HTR-8/SVneo (cell line): ENCODE measurements around the gene DKK2.

Experiments used
- DNase-seq: peaks from one replicate; pipeline ENCODE4 v3.0.0; 2011; ENCODE audit warnings: low spot score, mixed read lengths; ENCODE audit not compliant: insufficient read length
- FAIRE-seq: peaks from 2 replicates; lab custom pipeline; 2011; peaks lifted over from hg19 to GRCh38; lab: Jason Lieb, UNC

The DKK2 gene

DNA sequence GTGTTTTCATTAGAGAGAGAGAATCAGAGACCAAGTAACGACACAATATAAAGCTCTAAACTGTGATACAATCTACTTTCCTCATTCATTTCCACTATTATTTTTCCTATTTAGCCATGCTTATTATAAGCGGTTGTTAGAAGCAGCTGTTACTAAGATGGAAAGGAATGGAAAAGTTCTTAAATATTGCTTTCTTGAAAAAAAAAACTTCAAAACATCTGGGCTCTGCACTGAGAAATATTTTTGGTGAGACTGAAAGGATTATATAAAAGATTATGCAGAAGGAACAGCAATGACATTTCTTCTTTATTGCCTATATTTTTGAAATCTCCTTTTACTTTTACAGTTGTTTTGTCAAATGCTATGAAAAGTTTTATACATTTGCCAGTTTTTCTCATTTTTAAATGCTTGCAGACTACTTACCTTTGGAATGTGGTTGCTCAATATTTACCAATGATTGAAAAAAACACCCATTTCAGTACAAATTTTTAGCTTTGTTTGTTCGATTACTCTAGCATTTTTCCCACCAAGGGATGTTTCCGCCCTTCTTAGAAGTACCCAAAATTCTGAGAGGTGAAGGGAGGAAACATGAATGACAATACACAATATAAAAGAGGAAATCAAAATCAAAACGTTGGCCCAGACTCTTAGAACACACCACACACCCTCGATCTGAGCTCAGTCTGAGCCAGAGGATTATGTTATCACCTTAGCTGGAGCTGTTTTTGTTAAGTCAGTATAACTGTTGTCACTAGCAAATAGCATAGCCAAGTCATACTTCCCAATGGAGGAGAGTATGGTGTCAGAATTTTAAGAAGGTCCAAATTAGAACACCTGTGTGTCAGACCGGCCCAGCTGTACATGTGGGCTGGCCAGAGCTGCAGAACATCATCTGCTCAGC, 18.4 kb downstream of the DKK2 start:
- DNase-seq (no peak), FAIRE-seq (no peak)

DNA sequence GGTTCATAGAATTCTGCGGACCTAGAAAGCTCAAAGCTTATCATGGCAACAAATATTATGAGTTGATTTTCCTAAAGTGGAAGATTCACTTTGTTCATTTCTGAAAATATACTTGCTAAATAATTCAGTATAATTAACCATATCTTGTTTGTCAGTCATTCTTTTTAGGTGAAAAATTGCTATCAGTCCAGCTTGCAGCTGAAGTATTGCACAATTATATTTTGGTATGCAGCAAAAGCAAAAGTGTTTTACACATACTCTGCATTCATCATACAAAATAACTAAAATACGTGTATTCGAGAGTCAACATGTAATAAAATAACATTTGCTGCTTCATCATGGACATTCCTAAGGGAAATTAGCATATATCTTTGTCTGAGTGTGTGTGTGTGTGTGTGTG, 24.8 kb downstream of the DKK2 start:
- DNase-seq, result no peak
- FAIRE-seq, result no peak

DNA sequence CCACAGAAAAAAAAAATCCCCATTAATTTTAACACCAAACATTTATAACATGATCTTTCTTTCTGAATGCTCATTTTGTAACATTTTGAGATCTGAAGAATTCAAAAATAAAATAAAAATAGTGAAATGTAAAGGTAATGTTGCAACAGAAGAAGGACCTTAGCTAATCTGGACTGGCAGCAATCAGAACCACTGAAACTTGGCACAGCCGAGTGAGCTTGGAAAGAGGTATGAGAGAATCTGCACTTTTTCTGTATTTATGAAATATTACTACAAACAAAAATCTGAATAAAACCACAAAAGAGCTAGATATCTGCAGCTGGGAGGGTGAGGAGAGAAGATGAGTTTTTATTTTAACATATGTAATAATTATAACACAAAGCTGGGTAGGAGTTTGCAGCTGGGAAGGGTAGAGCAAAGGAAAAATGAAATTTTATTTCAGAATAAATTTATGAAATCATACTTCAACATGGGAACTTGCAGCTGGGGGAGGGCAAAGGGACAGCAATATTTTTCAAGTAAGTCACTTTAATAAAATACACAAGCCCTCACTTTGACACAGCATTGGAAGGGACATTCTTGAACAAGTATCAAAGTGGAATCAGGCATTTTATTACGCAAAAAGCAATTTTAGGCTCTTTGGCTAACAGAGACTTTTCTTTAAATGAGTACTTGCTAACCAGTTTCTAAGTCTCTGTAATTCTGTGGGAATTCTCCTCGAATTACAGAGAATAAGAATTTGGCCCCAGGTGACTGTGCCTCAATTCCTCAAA, 26.7 kb downstream of the DKK2 start:
- DNase-seq (no peak), FAIRE-seq (no peak)

DNA sequence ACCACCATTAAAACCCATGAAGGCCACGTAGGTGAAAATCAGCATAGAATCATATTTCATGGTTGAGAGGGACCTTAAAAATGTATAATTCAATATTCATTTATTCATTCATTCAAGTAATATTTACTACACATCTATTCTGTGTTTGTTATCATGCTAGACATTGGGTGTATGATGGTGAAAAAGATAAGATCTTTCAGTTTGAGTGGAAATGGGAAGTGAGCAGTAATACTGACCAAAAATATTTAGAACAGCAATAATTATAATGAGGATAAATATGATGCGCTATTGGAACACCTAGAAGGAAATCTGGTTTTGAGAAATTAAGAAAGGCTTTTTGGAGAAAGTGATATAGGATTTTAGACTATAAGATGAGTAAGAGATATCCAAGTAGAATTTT, 28.0 kb downstream of the DKK2 start:
- DNase-seq (no peak), FAIRE-seq (no peak)

DNA sequence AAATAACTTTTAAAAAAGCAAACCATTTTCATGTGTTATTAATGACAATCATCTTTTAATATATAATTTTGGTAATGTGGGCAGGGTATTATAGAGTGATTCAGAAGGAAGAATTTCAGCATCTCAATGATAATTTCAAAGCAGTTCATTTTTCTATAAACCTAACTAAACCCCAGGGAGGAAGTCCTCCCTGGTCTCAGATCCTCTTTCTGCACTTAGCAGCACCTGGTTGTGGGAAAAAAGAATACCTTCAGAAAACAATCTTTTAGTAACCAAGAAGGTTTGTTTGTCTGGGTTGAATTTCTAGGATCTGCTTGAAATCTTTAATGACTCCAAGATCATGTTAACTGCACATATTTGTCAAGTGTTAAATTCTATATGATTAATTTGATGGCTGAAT, 29.9 kb downstream of the DKK2 start:
- FAIRE-seq (no peak), DNase-seq (no peak)

DNA sequence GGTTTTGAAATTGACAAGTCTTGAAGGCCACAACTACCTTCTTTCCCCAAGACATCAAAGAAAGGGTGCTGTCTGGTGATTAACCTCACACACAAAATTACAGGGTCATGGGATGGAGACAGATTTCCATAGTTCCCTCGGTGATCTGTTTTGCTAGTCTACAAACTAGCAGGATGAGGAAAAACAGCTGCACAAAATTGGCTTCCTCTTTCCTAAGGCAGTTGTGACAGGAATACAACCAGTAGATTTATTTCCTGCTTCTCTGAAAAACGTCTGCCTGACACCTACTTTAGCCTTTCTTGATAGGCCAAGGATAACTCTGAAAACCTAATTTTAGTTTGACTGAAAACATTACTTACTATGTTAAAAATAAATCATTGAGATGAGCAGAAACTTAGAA, 39.6 kb downstream of the DKK2 start:
- FAIRE-seq (no peak), DNase-seq (no peak)

DNA sequence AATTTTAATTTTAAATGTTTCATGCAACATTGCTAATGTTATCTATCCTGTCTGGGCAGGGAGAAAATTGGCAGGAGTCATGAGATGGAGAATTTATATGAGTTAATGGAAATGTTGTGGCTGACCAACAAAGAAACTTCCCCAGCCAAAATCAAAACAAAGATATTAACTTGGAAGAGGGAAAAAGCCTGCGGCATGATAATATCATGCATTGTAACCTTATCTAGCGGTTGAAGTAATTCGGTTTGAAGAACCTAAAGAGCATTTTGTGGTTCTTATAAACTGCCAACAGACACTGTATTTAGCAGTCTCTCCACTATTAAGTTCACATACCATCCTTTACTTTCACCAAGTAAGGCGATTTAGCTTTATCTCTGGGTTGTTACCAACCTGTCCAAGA, 42.3 kb downstream of the DKK2 start:
- DNase-seq (no peak), FAIRE-seq (no peak)

DNA sequence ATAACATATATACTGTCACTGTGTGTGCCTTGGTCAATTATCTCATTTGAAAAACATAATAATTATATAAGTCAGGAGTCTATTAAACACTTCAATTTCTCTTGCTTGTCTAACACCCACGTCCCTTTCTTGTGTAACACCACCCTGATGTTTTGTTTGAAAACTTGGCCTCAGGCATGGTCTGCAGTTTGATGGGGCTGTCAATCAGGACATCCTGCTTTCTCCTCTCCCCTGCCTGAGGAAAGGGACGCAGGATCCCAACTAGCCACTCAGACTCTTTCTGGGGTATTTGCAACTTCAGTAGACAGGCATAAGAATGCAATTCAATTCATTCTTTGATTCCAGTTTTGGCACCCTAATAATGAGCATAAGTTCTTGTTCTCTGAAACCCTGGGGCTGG, 48.8 kb downstream of the DKK2 start:
- no peak for FAIRE-seq

DNA sequence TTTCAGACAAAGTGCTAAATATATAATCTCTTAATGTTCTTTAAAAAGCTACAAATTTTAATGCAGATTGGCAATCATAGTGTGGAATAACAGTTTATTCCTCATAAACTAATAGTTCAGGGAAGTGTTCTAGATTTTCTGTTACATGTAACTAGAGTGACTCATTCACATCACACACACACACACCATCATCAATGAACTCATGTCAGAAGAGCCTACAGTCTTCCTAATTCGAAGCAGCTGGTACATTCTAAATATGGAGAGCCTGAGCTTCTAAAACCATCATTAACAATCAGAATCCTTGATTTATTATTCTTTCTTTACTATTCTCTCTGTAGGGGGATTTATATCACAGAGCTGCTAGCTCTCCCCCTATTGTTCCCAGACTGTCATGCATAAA, 49.6 kb downstream of the DKK2 start:
- no peak for DNase-seq
- FAIRE-seq, result no peak

More for the DNA sequence above, 48.8 kb downstream of the DKK2 start:
- DNase-seq, result no peak

DNA sequence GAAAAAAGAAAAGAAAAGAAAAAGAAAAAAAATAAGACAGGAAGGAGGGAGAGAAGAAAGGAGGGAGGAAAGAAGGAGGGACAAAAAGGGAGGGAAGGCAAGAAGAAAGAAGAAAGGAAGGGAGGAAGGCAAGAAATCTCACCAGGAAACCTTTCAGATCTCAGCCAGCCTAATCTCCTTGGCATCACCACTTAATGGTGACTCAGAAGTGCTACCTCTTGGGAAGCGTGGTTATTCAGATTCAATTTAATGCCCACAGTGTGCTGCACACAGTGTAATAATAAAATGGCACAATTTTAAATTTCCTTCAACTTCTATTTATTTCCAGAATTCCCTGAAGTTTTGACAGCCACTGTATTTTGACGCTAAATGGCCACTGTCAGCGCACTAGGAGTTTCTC, 50.3 kb downstream of the DKK2 start:
- DNase-seq (no peak), FAIRE-seq (no peak)

DNA sequence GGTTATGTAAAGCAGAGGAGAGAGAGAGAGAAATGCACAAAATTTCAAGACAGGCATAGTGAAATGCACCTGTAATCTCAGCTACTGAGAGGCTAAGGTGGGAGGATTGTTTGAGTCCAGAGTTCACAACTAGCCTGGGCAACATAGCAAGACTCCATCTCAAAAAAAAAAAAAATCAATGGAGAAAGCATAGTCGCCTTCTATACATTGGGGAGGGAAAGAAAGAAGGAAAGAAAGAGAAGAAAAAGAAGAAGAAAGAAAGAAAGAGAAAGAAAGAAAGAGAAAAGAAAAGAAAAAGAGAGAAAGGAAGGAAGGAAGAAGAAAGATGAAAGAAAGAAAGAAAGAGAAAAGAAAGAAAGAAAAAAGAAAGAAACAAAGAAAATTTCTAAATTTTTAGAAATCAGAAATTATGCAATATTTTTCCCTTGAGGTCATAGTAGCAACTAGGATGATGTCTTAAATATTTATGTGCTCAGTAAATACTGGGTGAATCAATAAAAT, 53.4 kb downstream of the DKK2 start:
- DNase-seq (no peak), FAIRE-seq (no peak)

DNA sequence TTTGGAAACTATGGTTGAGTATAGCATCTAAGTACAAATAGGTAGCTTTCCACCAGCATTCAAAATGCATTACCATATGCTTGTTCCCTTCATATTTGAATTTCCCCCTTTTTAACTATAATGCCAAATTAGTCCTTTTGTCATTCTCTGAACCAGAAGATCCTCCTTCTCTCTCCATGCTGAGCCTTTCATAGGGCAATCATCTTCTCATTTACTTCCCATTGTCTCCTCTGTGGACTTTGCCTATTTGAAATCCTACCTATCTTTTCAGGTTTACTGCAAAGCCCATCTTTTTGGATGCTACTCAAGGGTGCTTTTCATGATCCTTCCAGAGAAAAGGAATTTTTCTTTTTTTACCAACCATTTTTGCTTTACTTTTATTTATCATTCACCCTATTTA, 54.7 kb downstream of the DKK2 start:
- DNase-seq (no peak), FAIRE-seq (no peak)

DNA sequence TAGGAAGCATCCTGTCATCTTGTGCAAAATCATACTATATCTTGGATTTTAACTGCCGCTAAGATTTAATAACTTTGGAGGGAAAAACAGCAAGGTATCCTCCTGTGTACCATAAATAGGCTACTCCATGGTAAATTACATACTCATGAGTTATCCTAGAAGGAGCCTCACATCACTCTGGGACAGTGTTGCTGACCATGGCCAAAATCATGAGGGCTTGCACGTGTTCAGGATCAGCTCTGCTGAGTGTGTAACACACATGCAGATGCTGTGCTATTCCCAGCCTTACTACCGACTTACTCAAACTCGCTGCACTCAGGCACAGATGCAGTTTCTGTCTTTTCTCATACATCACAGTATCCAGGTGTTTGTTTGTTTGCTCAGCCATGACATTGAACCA, 56.6 kb downstream of the DKK2 start:
- FAIRE-seq (no peak), DNase-seq (no peak)

DNA sequence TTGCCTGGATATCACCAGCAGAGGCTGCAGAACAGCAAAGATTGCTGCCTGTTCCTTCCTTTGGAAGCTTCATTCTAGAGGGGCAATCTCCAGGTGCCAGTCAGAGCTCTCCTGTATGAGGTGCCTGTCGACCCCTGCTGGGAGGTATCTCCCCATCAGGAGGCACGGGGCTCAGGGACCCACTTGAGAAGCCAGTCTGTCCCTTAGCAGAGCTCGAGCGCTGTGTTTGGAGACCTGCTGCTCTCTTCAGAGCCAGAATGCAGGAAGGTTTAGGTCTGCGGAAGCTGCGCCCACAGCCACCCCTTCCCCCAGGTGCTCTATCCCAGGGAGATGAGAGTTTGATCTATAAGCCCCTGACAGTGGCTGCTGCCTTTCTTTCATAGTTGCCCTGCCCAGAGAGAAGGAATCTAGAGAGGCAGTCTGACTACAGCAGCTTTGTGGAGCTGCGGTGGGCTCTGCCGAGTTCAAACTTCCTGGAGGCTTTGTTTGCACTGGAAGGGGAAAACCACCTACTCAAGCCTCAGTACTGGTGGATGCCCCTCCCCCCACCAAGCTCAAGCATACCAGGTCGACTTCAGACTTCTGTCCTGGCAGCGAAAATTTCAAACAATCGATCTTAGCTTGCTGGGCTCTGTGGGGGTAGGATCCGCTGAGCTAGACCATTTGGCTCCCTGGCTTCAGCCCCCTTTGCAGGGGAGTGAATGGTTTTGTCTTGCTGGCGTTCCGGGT, 57.9 kb downstream of the DKK2 start:
- DNase-seq (no peak), FAIRE-seq (no peak)

DNA sequence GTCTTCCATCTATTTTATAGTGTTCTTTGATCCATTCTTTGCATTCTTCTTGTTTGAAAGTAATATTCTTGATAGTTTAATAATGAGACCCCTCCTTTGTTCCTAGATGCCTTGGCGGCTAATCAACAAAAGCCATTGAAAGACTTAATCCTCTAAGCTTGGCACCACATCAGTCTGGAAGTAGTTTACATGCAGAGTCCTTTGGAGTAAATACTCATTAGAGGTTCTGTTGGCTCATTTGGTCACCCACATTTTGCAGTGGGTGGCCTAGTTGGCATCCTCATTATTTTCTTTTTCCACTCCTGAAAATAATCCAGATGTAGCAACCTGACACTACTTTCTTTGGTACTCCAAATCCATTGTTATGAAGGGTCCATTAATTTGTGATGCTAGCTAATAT, 64.5 kb downstream of the DKK2 start:
- no peak for FAIRE-seq
- no peak for DNase-seq

DNA sequence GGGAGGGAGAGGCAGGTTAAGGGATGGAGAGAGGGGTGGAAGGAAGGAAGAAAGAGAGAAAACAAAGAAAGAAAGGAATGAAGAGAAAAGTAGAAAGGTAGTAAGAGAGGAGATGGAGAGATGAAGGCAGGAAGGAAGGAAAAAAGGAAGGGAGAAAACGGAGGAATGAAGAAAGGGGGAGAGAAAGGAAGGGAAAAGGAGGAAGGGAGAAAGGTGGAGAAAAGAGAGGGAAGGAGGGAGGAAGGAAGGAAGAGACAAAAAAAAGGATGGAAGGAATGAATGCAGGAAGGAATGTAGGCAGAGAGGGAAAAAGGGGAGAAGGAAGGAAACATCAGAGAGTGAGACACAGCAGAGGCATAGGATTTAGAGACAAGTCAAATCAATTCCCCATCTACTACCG, 68.2 kb downstream of the DKK2 start:
- FAIRE-seq (no peak), DNase-seq (no peak)

DNA sequence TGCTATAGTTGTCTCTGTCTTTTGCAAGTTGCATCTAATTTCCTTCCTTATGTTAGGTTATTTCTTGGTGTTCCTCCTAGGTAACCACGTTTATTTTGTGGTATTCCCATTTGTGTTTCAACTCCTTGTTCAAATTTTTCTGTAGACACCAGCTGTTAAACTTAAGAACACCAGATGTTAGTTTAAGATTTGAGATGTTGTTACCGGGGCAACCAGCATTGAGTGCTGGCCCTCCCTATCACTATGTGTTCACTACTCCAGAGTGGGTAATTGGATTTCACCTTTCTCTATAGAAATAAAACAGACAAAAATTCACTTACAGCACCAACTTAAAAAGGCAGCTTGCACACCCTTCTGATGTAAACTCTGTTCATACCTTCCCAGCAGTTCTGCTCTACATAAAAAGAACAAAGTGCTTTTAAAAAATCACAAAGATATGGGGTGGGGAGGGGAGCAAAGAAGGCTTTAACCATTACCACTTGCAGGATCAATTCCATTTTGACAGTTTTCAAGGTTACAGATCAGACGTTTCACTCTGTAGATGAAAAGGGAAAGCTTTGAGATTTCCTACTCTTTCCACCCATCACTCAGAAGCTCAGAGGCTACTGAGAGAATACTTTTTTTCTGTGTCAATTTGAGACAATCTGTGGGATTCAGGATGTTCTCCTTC, 82.9 kb downstream of the DKK2 start:
- DNase-seq, result no peak
- FAIRE-seq, result no peak

DNA sequence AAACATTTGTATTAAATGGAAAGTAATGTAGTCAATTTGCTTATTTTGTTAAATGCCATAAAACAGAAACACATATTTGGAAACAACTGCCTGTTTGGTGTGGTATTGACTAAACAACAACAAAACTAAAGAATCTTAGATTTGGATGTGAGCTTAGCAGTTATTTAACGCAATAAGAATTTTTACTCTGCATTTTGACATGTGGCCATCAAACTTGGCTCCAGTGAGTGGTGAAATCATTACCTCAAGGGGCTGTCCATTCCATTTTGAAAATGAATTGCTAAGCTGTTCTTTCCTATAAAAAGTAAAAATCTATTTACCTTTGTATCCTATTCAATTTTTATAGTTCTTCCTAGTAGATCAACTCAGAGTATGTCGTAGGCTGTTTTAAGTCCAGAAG, 84.2 kb downstream of the DKK2 start:
- DNase-seq, result no peak
- FAIRE-seq, result no peak

DNA sequence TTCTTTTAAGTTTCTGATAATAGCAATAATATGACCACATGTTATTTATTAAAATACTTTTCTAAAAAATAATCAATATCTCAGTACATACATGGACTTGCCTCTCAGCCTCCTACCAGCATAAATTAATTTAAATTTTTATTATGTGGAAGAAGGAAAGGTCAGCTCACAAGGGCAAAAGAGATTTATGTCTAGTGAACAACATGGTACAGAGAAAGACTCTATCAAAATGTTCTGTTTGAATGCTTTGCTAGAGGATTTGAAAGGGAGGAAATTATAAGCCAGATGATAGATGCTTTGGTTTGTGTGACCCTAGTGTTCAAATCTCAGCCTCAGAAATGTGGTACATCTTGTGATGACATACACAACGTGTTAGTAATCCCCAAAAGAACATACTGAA, 94.3 kb downstream of the DKK2 start:
- no peak for DNase-seq
- FAIRE-seq, result no peak

DNA sequence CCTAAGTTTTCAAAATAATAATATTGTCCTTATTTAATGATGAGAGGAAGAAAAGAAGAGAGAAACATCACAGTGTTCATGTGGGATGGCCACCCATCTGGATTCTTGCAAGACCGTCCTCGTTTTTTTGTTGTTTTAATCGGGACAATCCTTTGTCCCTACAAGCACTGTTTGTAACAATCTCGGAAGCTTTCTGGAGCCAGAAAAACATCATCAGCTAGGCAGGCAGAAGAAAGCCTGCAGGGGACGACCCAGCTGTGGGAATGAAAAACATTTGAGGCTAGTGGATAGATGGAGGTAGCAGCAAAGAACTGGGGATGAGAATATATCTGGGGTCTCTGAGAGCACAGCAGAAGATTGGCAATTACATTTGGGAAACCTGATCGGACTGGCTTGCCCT, 105.6 kb downstream of the DKK2 start:
- DNase-seq (no peak), FAIRE-seq (no peak)
